Activated CD4-positive, CD25-positive, alpha-beta regulatory T cell treated with anti-CD3 and anti-CD28 coated beads, Interleukin-2, amount 50 U/mL, for 24 hours (primary cell): ENCODE measurements around the gene BEND7.

Experiments
- ATAC-seq, 2 donors: fragments of 150-1000 bp; cut with Tn5 transposase; one replicate each; pipeline ENCODE4 v1.10.0; 2021; ENCODE audit warnings: mild to moderate bottlenecking in 1 of 2, moderate library complexity in 1 of 2

Gene BEND7

DNA sequence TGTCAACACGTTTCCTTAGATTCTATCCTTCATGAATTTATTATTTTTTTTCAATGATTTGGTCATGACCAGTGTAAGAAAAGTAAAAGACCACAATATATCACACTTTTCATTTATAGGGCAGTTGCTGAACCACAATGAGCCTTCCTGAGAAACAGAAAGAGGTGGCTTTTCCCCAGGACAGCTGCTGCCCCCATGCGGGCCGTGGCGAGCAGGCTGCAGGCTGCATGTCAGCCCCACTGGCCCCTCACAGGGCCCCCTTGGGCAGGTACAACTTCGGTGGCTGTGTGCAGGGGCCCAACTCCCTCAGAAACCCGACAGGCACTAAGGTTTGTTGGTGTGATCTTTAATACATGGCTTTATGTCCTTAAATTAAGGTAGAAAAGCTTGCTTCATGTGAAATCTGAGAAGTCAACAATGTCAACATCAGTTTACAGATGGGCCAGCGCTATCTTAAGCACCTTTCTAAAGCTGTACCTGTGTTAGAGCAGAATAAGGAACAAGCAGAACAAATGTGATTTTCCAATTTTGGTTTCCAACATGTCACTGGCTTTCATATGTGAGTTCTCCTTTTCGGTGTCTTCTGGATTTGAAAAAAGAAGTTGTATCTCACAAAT lies 10.6 kb downstream of the BEND7 start:
- no peak for ATAC-seq

- no peak for ATAC-seq
Measured at GRCh38 chr10:13517675-13518074, 11.1 kb downstream of the BEND7 start.

DNA sequence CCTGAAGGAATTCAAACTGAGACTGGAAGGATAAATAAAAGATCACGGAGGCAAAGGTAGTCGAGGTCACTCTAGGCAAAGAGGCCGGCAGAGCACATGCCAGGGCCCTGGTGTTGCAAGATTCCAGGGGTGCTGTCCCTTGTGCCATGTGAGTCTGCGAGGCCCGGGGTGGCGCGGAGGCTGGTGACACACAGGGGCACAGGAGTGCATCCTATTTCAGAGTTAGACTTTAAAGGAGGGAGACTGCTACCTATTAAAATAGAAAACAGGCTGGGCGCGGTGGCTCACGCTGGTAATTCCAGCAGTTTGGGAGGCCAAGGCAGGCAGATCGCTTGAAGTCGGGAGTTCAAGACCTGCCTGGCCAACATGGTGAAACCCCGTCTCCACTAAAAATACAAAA lies 12.6 kb downstream of the BEND7 start:
- no peak for ATAC-seq

- no peak for ATAC-seq
Measured at GRCh38 chr10:13515467-13515866, 13.3 kb downstream of the BEND7 start.

- no peak for ATAC-seq
Measured at GRCh38 chr10:13514296-13514695, 14.5 kb downstream of the BEND7 start.

DNA sequence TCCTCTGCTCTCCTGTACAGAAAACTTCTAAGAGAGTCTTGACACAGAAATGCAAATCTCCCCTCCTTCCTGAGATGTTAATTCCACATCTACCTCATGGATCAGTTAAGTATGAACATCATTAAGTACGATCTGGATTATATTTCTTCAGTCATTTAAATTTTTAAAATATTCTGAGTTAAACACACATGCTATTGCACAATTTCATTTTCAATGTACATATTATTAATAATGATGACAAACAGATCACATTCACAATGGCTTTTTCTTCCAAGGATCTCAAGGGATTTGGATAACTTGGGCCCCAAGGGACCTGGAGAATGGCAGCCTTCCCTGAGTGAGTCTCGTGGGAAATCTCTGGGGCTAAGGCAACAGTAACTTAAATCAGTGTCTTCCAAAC lies 16.2 kb downstream of the BEND7 start:
- no peak for ATAC-seq

- ATAC-seq, result no peak
Measured at GRCh38 chr10:13511409-13511808, 17.4 kb downstream of the BEND7 start.

DNA sequence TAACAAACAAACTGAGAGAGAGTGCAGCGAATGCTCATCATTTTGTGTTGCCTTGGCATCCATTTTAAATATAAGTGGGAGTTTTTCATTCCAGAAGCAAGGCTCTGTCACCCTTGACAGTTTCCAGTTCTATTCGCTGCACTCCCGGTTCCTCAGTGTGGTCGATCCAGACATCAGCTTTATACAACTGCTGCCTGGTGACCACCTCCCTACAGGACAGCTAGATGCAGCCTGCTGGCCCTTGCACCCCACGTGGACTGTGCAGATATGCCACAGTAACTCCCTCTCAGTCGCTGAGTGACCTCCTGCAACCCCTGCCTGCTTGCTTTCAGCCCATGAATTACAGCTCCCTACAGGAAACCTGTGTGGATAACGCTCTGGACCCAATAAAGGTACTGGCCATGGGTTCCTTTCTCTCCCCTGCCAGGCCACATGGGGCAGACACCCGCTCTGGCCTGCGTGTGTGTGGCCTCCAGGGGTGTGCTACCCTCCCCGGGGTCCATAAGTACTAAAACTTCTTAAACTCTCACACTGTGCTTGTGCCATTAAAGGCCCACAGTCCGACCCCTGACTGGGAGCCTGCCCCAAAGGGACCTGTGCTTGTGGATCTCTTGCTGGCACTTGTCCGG lies 23.6 kb downstream of the BEND7 start:
- no peak for ATAC-seq

- no peak for ATAC-seq
Measured at GRCh38 chr10:13503745-13504463, 24.9 kb downstream of the BEND7 start.

GRCh38 chr10:13502380-13502779 lies 26.4 kb downstream of the BEND7 start:
- no peak for ATAC-seq

DNA sequence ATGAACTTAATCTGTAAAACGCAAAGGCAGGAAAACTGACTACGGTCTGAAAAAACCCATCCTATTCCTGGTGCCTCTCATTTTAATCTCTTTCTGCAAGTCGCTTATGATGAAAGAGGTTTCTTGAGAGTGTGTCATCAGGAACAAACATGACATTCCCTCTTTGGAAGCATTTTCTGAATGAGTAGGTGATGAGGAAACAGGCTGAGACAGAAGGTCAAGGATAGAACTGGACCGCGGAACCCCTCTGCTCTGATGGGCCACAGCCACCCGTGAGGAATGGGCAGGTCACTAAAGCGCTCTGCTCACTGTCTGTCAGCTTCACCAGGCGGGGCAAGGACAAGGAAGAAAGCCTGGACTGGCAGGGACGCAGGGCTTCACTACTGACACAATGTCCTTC lies 28.6 kb downstream of the BEND7 start:
- ATAC-seq, result no peak

- no peak for ATAC-seq
Measured at GRCh38 chr10:13499150-13499549, 29.7 kb downstream of the BEND7 start.

DNA sequence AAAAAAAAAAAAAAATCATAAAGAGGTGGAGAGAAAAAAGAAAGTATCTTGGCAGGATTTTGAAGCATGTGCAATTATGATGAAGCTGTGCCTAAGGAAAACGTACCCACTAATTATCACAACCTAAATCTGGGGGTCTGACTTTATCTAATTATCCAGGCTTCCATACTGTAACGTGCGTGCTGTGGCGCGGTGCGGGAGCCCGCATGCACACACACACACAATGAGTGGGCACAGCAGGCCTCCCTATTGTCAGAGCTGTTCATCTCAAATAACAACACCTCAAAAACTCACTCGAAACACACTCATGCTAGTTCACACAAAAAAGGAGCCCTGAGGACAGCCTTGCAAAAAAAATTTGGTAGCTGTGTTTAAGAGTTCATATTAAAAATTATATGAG lies 31.9 kb downstream of the BEND7 start:
- no peak for ATAC-seq

GRCh38 chr10:13496164-13496563 lies 32.6 kb downstream of the BEND7 start:
- no peak for ATAC-seq

GRCh38 chr10:13492493-13493180 lies 36.2 kb downstream of the BEND7 start:
- ATAC-seq, result no peak

DNA sequence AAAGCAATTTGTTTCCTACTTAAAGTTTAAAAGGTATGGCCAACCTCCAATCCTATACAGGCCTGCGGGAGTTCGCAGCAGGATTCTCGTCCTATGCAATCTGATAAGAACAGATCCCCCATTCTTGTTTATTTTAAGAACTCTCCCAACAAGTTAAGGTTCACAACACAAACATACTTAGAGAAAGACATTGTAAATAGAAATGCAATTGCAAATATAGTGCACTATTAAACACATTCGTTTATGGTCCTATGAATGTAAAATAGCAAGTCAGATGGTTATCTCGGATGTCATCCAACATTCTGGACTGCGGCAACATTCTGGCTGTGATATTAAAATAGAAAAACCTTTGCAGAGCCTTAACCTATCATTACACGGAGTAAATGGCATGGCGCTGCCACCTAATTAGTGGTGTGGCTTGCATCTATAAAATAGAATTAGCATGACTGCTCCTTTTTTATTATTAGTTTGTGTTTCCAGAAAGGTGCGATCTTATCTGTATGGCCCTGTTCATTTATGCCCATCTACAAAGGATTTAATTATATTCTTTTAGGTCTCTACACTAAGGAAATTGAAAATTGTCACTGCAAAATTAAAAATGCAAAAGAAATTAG lies 37.0 kb downstream of the BEND7 start:
- ATAC-seq, result no peak

DNA sequence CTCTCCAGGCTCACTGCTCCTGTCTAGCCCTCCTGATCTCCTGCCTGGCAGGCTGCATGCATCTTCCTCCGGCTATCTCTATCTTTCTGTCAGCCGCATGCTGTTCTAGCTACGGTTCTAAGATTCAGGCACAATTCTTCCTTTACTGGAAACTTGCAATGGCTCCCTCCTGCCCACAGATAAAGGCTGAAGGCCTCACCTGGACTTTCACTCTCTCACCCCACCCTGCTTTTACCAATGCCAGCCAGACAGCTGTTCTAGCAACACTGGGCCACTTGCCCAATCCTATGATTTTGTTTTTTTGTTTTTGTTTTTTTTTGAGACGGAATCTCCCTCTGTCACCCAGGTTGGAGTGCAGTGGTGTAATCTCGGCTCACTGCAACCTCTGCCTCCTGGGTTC lies 38.3 kb downstream of the BEND7 start:
- no peak for ATAC-seq

GRCh38 chr10:13489035-13489599 lies 39.7 kb downstream of the BEND7 start:
- no peak for ATAC-seq

GRCh38 chr10:13485623-13486022 lies 43.2 kb downstream of the BEND7 start:
- no peak for ATAC-seq

- no peak for ATAC-seq
Measured at GRCh38 chr10:13483951-13484350, 44.9 kb downstream of the BEND7 start.

DNA sequence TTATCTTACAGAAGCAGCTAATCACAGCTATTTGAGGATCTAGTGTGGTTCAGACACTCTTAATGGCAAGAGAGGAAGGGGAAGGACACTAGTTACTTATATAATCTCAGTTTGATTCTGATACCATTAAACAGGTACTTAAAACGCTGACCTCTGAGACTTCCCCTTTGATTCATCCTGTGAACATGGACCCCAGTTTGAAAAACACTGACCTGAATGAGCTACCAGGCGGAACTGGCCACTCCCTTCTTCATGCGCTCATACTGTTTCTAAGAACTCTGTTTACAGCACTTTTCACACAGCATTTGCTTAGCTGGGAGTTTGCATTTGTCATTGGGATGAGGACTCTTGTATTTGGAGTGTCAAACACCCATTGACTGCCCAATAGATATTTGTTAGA lies 45.7 kb downstream of the BEND7 start:
- ATAC-seq, result no peak

- ATAC-seq, result no peak
Measured at GRCh38 chr10:13481690-13482089, 47.1 kb downstream of the BEND7 start.

- ATAC-seq, result no peak
Measured at GRCh38 chr10:13475124-13475523, 53.7 kb downstream of the BEND7 start.
